HK-2 (cell line): Measurements from ENCODE around the gene SEC24D.

Experiments
- DNase-seq: peaks from one replicate; pipeline ENCODE4 v3.0.0-alpha.2; 2018; ENCODE audit not compliant: unreplicated experiment

SEC24D gene

DNA sequence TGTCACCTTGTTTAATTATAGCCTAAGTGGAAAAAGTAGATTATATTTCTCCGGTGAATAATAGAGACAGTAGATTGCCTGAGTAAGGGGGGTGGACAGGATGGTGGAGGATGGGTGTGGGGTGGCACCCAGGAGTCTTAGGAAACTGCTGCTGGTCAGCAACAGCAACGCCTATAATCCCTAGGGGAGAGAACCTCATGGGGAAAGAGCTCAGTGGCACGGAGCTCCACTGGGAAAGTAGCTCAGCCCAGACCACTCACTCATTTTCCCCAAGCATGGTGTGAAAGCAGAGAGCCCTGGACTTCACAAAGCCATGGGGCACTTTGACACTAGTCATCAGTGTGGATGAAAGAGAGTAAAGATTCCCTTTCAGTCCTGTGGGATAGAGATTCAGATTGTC, 119.6 kb downstream of the SEC24D start:
- no peak for DNase-seq

DNA sequence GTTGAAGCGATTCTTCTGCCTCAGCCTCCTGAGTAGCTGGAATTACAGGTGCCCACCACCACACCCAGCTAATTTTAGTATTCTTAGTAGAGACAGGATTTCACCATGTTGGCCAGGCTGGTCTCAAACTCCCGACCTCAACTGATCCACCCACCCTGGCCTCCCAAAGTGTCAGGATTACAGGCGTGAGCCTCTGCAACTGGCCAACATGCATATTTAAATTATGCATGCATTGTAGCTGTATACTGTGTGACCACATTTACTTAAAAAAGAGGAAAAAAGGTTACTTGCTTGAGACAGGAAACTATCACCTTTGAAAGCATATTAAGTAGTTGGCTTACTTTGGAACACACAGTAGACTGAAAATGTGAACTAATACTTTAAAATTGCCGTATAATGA, 121.2 kb downstream of the SEC24D start:
- DNase-seq = no peak

DNA sequence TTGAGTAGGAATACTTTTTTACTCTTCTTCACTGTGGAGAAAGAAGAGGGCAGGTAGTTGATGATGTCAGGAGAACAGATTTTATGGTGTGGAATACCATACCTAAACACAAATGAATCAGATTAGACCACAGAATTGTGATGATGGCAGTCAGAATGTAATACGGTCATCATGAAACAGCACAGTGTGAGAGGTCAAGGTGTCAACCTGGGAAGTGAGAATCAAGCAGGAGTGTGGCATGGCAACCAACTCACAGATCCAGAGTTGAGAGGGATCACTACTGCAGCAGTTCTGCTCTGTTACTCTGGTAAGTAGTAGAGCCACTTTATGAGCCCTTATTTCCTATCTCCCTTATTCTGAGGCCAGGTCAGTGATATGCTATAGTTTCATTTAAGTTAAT, 123.1 kb downstream of the SEC24D start:
- DNase-seq = no peak

DNA sequence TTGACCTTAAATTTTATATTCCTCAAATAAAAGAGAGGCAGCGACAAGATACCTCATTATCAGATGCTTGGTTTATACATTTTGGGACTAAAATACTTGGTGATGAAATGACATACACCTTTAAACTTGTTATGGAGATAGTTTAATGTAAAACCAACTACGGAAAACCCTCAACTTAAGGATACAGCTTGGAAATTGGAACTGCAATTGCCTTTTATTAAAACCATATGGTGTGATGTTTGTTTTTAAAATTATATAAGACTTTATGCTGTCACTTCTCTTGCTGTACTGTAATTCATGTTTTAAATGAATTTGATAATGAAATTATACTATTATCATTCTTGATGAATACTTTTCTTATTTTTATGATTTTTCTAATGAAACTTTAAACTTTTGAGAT, 124.9 kb downstream of the SEC24D start:
- no peak for DNase-seq

DNA sequence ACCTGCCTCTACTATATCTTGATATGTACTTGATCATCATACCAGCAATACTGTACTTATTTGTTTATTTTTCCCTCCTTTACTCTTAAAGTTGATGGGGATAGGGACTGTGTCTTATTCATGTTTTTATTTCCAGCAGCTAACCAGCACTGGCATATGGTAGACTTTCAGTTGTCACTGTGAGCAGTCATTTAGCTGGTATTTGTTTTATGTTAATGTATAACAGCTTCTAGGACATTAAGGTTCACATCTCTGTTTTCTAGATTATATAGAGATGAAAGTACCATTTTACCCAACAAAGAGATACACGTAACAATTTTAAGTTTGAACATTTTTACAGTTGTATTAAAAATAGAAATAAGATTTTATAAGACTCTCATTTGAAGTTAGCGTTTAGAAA, 132.8 kb downstream of the SEC24D start:
- no peak for DNase-seq

DNA sequence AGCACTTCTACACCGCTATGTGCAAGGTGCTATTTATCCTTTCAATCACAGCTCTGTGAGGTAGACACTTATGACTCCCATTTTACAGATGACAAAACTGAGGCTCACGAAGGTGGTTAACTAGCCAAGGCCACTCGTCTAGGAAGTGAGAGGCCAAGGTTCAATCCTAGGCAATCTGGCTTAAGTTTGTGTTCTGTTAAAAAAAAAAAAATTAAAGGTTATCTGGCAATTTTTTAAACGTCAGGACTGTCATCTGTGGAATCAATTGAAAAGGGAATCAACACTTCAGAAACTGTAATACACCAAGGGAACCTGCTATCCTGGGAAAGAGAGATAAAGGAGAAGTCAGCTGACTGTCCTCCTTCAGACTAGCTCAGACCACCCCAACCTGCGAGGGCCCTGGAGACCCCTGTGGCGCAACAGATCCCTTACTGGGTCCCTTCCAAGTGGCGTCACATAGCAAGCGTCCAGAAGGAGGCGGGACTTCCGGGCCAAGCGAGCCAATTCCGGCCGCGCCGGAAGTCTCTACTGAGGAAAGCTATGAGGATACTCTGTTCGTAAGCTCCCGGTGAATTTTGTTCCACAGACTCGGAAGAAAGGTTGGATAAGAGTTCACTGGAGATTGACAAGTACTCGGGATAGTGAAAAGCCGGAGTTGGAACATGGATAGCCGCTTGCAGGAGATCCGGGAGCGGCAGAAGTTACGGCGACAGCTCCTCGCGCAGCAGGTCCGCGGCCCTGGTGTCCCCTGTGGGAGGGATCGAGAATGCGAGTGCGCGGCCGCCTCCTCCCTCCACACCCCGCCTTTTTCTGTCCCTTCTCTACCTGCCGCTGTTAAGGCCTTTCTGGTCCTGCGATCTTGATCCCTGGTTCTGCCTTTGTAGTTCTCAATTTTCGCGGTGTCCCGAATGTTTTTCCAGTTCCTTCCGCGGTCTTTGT, 150.8 kb downstream of the SEC24D start, which contains the start of gene METTL14:
TSS of gene METTL14 (plus strand) at position 520 of the 939 bp plus-strand sequence. CDS start at position 663, 143 bp downstream.
- DNase-seq = peak; percentile 90

DNA sequence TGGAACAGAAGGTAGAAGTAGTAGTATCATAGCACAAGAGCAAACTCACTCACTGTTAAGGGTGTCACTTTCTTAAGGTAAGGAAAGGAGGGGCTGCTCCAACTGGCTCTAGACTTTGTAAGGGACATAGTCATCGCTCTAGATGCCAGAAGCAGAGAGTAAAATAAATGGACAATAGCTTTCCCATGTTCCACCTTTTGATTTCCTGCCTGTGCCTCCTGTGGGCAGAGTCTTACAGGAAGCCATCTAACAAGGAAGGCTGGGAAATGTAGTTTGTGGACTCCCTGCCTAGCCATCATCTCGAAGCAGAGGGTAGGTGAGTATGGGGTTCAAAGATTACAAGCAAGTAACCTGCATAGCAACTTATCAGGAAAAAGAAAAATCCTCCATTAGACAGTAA, 152.4 kb downstream of the SEC24D start:
- DNase-seq = peak; percentile 7

DNA sequence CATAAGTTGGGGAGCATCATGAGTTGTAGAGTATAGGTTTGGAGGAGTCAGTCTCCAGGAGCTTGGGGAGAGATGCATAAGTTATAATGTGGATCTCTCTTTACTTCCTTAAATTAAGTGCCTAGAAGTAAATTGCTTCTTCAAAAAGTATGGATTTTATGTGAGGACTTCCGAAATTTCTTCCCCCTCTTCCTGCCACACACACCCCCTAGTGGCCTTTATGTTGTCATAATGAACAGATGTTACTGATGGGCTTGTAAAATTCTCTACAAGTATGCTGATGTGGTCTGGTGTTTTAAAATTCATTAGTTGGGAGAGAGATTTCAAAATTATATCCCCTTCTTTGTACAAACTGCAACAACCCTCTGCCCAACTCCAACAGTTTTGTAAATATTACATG, 153.0 kb downstream of the SEC24D start:
- no peak for DNase-seq

DNA sequence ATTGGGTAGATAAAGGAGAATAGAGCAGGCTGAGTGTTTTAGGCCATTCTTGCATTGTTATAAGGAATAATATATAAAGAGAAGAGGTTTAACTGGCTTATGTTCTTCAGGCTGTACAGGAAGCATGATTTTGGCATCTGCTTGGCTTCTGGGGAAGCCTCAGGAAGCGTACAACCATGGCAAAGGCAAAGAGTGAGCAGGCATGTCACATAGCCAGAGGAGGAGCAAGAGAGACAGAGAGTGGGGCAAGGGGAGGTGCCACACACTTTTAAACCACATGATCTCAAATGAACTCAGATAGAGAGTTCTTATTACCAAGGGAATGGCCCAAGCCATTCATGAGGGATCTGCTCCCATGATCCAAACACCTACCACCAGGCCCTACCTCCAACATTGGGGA, 155.1 kb downstream of the SEC24D start:
- no peak for DNase-seq

DNA sequence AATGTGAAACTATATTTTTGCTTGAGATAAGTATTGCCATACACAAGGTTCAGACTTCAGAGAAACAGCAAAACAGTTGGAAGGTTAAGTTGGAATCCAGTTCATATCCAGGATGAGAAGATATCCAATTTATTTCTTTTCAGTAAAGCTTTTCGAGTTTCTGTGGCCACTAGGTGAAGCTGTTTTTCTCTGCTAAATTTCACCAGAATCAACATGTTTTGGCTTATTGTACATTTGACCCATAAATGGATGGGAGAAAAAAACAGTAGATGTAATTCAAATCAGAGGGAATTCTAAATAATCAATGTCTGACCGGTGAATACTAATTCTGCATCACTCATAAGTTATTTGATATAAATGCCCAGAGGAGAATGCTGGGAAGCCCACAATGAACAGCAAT, 159.8 kb downstream of the SEC24D start:
- DNase-seq = no peak
